HepG2 (cell line): Measurements from ENCODE around the gene SLC35B1. TPM values are rescaled to one million over a fixed set of nuclear protein-coding genes. Genes with fewer than 3 reads are reported as not detected.
A peak's percentile ranks its signal among the peaks of the same experiment; 100 is the strongest.

ENCODE experiments used
- KLF13 ChIP-seq: sonication (generic); formaldehyde crosslinking; IDR thresholded peaks from 2 replicates; pipeline ENCODE4 v1.4.0; 2020; ENCODE audit warnings: mild to moderate bottlenecking, missing genetic modification reagents
- MTF2 ChIP-seq: sonication (generic); formaldehyde crosslinking; IDR thresholded peaks from 2 replicates; pipeline ENCODE4 v1.5.0; 2020; ENCODE audit warnings: missing genetic modification reagents, borderline replicate concordance
- MZF1 ChIP-seq: sonication (generic); formaldehyde crosslinking; IDR thresholded peaks from 2 replicates; pipeline ENCODE4 v1.8.1; 2023; ENCODE audit warnings: mild to moderate bottlenecking, missing genetic modification reagents, borderline replicate concordance
- NR3C1 ChIP-seq: sonication (generic); formaldehyde crosslinking; IDR thresholded peaks from 2 replicates; pipeline ENCODE4 v1.4.0; 2020; ENCODE audit warnings: missing genetic modification reagents
- POLR2AphosphoS2 ChIP-seq: IDR thresholded peaks from 2 replicates; pipeline ENCODE4 v1.6.1; 2011; ENCODE audit warnings: low read depth, low read length, improper control_type of control experiment
- RFX1 ChIP-seq: fragments of 450-650 bp; IDR thresholded peaks from 2 replicates; pipeline ENCODE4 v1.6.1; 2017
- SALL2 ChIP-seq: sonication (generic); formaldehyde crosslinking; IDR thresholded peaks from 2 replicates; pipeline ENCODE4 v1.8.1; 2023; ENCODE audit warnings: mild to moderate bottlenecking, missing genetic modification reagents, inconsistent platforms
- SOX5 ChIP-seq: IDR thresholded peaks from 2 replicates; pipeline ENCODE4 v1.6.1; 2016; ENCODE audit warnings: borderline replicate concordance
- ZC3H13 ChIP-seq: sonication (generic); formaldehyde crosslinking; IDR thresholded peaks from 2 replicates; pipeline ENCODE4 v1.8.1; 2023; ENCODE audit warnings: mild to moderate bottlenecking, missing genetic modification reagents, moderate library complexity
- ZFP1 ChIP-seq: IDR thresholded peaks from 2 replicates; pipeline ENCODE4 v1.6.1; 2016
- ZFX ChIP-seq: sonication (generic); formaldehyde crosslinking; IDR thresholded peaks from 2 replicates; pipeline ENCODE4 v1.4.0; 2020; ENCODE audit warnings: mild to moderate bottlenecking, low read depth, missing genetic modification reagents, moderate library complexity
- ZNF12 ChIP-seq: sonication (generic); formaldehyde crosslinking; IDR thresholded peaks from 2 replicates; pipeline ENCODE4 v1.5.0; 2020; ENCODE audit warnings: missing genetic modification reagents
- ZNF430 ChIP-seq: sonication (generic); formaldehyde crosslinking; IDR thresholded peaks from 2 replicates; pipeline ENCODE4 v1.9.0; 2021; ENCODE audit warnings: mild to moderate bottlenecking, missing genetic modification reagents
- polyA plus RNA-seq, 8 experiments: library from polyadenylated mRNA; depleted of rRNA in 3 of 8; stranded (reverse) in 7 of 8; unstranded in 1 of 8; fragments of >200 nt; fragmentation: Illumina TruSeq in 4 of 8; extraction: Trizol in 4 of 8; gene quantifications; 2 replicates each; pipeline versions ENCODE4 v1.2.1 to v1.2.3, GENCODE V29; 2011 to 2016; ENCODE audit warnings: low read depth in 4 of 8, missing spikeins in 1 of 8, mixed read lengths in 1 of 8; ENCODE audit not compliant: insufficient read depth in 1 of 8
- total RNA-seq, 5 experiments: library from RNA; depleted of rRNA; stranded (reverse); fragments of >200 nt; fragmentation: Illumina TruSeq; extraction: Trizol; gene quantifications; 2 replicates each; pipeline ENCODE4 v1.2.3, GENCODE V29; 2016; ENCODE audit warnings: low read depth in 1 of 5
- TF ChIP-seq, protein P1 (sequence below): sonication (generic); formaldehyde crosslinking; IDR thresholded peaks from 2 replicates; pipeline ENCODE4 v1.4.0; 2020; ENCODE audit warnings: missing genetic modification reagents
- TF ChIP-seq, protein P2 (sequence below): sonication (generic); formaldehyde crosslinking; conservative IDR thresholded peaks from 2 replicates; pipeline ENCODE4 v1.8.1; 2023; ENCODE audit warnings: missing genetic modification reagents
- TF ChIP-seq, protein P3 (sequence below): sonication (generic); formaldehyde crosslinking; IDR thresholded peaks from 2 replicates; pipeline ENCODE4 v1.5.0; 2020; ENCODE audit warnings: missing genetic modification reagents
- TF ChIP-seq, protein P4 (sequence below): sonication (generic); formaldehyde crosslinking; IDR thresholded peaks from 2 replicates; pipeline ENCODE4 v1.8.1; 2022; ENCODE audit warnings: low read depth, mild to moderate bottlenecking, missing genetic modification reagents
- TF ChIP-seq, protein P5 (sequence below): sonication (generic); formaldehyde crosslinking; IDR thresholded peaks from 2 replicates; pipeline ENCODE4 v1.5.0; 2020; ENCODE audit warnings: mild to moderate bottlenecking, missing genetic modification reagents
- TF ChIP-seq, protein P6 (sequence below): sonication (generic); formaldehyde crosslinking; IDR thresholded peaks from 2 replicates; pipeline ENCODE4 v1.4.0; 2020; ENCODE audit warnings: missing genetic modification reagents

The SLC35B1 gene
- total and polyA plus RNA-seq, 2 of the 13 experiments (the other 11 are each of a cell fraction or from before 2014, with no cell fraction given): 99.6 to 113 TPM

DNA sequence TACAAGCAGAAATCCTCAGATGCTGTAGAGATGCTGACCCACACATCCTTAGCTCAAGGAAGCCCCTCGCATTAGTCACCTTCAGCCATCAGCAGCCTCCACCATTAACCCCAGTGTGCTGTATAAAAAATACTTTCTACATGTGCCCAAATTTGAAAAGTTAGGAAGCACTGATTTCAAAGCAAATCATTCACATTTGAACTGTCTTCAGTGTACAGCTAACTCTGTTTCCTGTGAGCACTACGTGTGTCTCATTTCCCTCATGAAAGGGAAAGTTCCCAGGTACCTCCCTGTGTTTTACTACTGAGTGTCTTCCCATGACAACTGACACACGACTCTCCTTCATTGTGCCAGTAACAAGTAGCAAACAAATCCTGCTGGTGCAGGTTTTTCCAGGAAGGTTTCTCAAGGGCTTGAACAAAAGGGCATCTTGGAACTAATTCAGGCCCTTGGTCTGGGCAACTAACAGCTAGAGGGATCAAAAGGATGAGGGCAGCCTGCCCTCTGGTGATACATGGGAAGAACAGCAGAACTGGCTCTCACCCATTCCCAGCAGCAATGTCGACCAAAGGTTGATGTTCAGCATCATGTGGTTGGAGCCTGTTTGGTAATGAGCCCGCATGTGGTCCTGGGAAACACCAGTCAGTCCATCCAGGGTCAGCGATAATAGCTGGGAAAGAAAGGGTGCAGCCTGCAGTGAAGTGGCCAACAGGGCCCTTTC lies 4.0 kb downstream of the SLC35B1 start (continued):
- TF ChIP-seq MZF1 (no peak), KLF13 (CRISPR knock-in tag) (no peak), SOX5 (0 out of 2 replicates have a peak, but pooled peaks have one; percentile 38), ZNF12 (CRISPR knock-in tag) (0 out of 2 replicates have a peak, but pooled peaks have one; percentile 18), ZFP1 (CRISPR knock-in tag) (no peak), NR3C1 (CRISPR knock-in tag) (no peak), ZNF430 (CRISPR knock-in tag) (no peak), ZC3H13 (CRISPR knock-in tag) (no peak), MTF2 (CRISPR knock-in tag) (no peak), POLR2AphosphoS2 (no peak), RFX1 (no peak), ZFX (peak; percentile 49; the same call in 1 of the 2 replicates), SALL2 (CRISPR knock-in tag) (no peak)
- TF ChIP-seq, protein P1, sequence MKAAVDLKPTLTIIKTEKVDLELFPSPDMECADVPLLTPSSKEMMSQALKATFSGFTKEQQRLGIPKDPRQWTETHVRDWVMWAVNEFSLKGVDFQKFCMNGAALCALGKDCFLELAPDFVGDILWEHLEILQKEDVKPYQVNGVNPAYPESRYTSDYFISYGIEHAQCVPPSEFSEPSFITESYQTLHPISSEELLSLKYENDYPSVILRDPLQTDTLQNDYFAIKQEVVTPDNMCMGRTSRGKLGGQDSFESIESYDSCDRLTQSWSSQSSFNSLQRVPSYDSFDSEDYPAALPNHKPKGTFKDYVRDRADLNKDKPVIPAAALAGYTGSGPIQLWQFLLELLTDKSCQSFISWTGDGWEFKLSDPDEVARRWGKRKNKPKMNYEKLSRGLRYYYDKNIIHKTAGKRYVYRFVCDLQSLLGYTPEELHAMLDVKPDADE (CRISPR knock-in tag): no peak
- TF ChIP-seq, protein P2, sequence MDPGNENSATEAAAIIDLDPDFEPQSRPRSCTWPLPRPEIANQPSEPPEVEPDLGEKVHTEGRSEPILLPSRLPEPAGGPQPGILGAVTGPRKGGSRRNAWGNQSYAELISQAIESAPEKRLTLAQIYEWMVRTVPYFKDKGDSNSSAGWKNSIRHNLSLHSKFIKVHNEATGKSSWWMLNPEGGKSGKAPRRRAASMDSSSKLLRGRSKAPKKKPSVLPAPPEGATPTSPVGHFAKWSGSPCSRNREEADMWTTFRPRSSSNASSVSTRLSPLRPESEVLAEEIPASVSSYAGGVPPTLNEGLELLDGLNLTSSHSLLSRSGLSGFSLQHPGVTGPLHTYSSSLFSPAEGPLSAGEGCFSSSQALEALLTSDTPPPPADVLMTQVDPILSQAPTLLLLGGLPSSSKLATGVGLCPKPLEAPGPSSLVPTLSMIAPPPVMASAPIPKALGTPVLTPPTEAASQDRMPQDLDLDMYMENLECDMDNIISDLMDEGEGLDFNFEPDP (CRISPR knock-in tag): no peak
- TF ChIP-seq, protein P3, sequence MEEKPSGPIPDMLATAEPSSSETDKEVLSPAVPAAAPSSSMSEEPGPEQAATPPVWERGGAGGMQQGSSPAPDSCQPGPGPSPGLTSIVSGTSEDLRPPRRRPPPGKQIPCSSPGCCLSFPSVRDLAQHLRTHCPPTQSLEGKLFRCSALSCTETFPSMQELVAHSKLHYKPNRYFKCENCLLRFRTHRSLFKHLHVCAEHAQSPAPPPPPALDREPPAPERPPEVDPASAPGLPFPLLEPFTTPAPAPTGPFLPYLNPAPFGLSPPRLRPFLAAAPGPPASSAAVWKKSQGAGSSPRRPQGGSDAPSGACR: no peak
- TF ChIP-seq, protein P4, sequence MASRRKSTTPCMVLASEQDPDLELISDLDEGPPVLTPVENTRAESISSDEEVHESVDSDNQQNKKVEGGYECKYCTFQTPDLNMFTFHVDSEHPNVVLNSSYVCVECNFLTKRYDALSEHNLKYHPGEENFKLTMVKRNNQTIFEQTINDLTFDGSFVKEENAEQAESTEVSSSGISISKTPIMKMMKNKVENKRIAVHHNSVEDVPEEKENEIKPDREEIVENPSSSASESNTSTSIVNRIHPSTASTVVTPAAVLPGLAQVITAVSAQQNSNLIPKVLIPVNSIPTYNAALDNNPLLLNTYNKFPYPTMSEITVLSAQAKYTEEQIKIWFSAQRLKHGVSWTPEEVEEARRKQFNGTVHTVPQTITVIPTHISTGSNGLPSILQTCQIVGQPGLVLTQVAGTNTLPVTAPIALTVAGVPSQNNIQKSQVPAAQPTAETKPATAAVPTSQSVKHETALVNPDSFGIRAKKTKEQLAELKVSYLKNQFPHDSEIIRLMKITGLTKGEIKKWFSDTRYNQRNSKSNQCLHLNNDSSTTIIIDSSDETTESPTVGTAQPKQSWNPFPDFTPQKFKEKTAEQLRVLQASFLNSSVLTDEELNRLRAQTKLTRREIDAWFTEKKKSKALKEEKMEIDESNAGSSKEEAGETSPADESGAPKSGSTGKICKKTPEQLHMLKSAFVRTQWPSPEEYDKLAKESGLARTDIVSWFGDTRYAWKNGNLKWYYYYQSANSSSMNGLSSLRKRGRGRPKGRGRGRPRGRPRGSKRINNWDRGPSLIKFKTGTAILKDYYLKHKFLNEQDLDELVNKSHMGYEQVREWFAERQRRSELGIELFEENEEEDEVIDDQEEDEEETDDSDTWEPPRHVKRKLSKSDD (CRISPR knock-in tag): peak; percentile 62; the same call in 1 of the 2 replicates
- TF ChIP-seq, protein P5, sequence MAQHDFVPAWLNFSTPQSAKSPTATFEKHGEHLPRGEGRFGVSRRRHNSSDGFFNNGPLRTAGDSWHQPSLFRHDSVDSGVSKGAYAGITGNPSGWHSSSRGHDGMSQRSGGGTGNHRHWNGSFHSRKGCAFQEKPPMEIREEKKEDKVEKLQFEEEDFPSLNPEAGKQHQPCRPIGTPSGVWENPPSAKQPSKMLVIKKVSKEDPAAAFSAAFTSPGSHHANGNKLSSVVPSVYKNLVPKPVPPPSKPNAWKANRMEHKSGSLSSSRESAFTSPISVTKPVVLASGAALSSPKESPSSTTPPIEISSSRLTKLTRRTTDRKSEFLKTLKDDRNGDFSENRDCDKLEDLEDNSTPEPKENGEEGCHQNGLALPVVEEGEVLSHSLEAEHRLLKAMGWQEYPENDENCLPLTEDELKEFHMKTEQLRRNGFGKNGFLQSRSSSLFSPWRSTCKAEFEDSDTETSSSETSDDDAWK (CRISPR knock-in tag): no peak
- TF ChIP-seq, protein P6, sequence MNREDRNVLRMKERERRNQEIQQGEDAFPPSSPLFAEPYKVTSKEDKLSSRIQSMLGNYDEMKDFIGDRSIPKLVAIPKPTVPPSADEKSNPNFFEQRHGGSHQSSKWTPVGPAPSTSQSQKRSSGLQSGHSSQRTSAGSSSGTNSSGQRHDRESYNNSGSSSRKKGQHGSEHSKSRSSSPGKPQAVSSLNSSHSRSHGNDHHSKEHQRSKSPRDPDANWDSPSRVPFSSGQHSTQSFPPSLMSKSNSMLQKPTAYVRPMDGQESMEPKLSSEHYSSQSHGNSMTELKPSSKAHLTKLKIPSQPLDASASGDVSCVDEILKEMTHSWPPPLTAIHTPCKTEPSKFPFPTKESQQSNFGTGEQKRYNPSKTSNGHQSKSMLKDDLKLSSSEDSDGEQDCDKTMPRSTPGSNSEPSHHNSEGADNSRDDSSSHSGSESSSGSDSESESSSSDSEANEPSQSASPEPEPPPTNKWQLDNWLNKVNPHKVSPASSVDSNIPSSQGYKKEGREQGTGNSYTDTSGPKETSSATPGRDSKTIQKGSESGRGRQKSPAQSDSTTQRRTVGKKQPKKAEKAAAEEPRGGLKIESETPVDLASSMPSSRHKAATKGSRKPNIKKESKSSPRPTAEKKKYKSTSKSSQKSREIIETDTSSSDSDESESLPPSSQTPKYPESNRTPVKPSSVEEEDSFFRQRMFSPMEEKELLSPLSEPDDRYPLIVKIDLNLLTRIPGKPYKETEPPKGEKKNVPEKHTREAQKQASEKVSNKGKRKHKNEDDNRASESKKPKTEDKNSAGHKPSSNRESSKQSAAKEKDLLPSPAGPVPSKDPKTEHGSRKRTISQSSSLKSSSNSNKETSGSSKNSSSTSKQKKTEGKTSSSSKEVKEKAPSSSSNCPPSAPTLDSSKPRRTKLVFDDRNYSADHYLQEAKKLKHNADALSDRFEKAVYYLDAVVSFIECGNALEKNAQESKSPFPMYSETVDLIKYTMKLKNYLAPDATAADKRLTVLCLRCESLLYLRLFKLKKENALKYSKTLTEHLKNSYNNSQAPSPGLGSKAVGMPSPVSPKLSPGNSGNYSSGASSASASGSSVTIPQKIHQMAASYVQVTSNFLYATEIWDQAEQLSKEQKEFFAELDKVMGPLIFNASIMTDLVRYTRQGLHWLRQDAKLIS: no peak
